GM10266 (cell line): Measurements from ENCODE around the gene LRMDA.

Experiments
- DNase-seq: peaks from one replicate; pipeline ENCODE4 v3.0.0; 2012; ENCODE audit errors: extremely low spot score
- CTCF ChIP-seq: IDR thresholded peaks from 2 replicates; pipeline ENCODE4 v1.5.1; 2012; ENCODE audit warnings: mild to moderate bottlenecking, low read depth; ENCODE audit not compliant: control insufficient read depth, insufficient read depth; ENCODE audit errors: missing control alignments

Gene LRMDA

GRCh38 chr10:75688506-75689300, 257.3 kb downstream of the LRMDA start:
- no peak for TF ChIP-seq CTCF
- no peak for DNase-seq

- DNase-seq: no peak
Observed at GRCh38 chr10:75693489-75693888, 262.1 kb downstream of the LRMDA start.

GRCh38 chr10:75694269-75694668, 262.8 kb downstream of the LRMDA start:
- no peak for TF ChIP-seq CTCF
- DNase-seq: no peak

More at GRCh38 chr10:75693489-75693888, 262.1 kb downstream of the LRMDA start:
- TF ChIP-seq CTCF: no peak

- no peak for DNase-seq
- TF ChIP-seq CTCF: no peak
Observed at GRCh38 chr10:75694790-75695189, 263.4 kb downstream of the LRMDA start.

- no peak for TF ChIP-seq CTCF
- DNase-seq: no peak
Observed at GRCh38 chr10:75695994-75696393, 264.6 kb downstream of the LRMDA start.

GRCh38 chr10:75696536-75696935, 265.1 kb downstream of the LRMDA start:
- DNase-seq: no peak
- TF ChIP-seq CTCF: no peak

GRCh38 chr10:75703191-75703854, 271.9 kb downstream of the LRMDA start:
- TF ChIP-seq CTCF: no peak
- no peak for DNase-seq
